Testis (tissue), 3 donors: ENCODE measurements around the gene ATP2C1. TPM values are rescaled to one million over a fixed set of nuclear protein-coding genes. Genes with fewer than 3 reads are reported as not detected.

Experiments used
- DNase-seq: peaks from one replicate; pipeline ENCODE4 v3.0.0-alpha.2; 2019
- H3K27ac ChIP-seq, 2 donors: fragments of 200-600 bp; sonication (generic); one replicate each; pipeline ENCODE4 v1.5.1; 2019
- H3K27me3 ChIP-seq: fragments of 200-600 bp; sonication (generic); one replicate; pipeline ENCODE4 v1.5.1; 2019
- H3K36me3 ChIP-seq: fragments of 200-600 bp; sonication (generic); one replicate; pipeline ENCODE4 v1.5.1; 2017; ENCODE audit warnings: low read depth; ENCODE audit errors: missing control alignments
- H3K4me1 ChIP-seq: fragments of 200-600 bp; sonication (generic); one replicate; pipeline ENCODE4 v1.5.1; 2019
- H3K4me3 ChIP-seq, 2 donors: fragments of 200-600 bp; sonication (generic); one replicate each; pipeline ENCODE4 v1.5.1; 2017 to 2019
- H3K9me3 ChIP-seq: fragments of 200-600 bp; sonication (generic); one replicate; pipeline ENCODE4 v1.5.1; 2017
- CTCF ChIP-seq, 3 experiments: fragments of 450-650 bp in 2 of 3; fragments of 200-600 bp in 1 of 3; sonication (generic) in 1 of 3; IDR thresholded peaks; one replicate each; pipeline ENCODE4 v1.5.1; 2016 to 2019; ENCODE audit warnings: antibody characterized with exemption in 3 of 3, mild to moderate bottlenecking in 2 of 3, moderate library complexity in 1 of 3
- POLR2A ChIP-seq: fragments of 450-650 bp; IDR thresholded peaks from one replicate; pipeline ENCODE4 v1.6.1; 2017; ENCODE audit warnings: antibody characterized with exemption, mild to moderate bottlenecking, moderate library complexity
- WGBS, 2 donors: methylation state at CpG; one replicate each; pipeline ENCODE4 v1.1.5; 2018; 5-methylcytosine and 5-hydroxymethylcytosine counted together
- intact Hi-C: fragments of 100-400 bp; cut with DNase I; formaldehyde crosslinking; loops from one replicate; pipeline ENCODE4 v1.15.1; 2023; ENCODE audit warnings: low total_unique reads
- polyA plus RNA-seq: library from polyadenylated mRNA; stranded (reverse); fragments of 350-450 nt; fragmentation: Illumina TruSeq; extraction: RNeasy Lipid Tissue Mini Kit (QIAGEN cat#74804); gene quantifications from one replicate; pipeline ENCODE4 v1.2.3, GENCODE V29; 2014; ENCODE audit warnings: low read depth, low replicate concordance; ENCODE audit not compliant: insufficient read depth
- total RNA-seq, 2 donors: library from RNA; depleted of rRNA; stranded (reverse); fragments of >200 nt; gene quantifications; one replicate each; pipeline ENCODE4 v1.2.3, GENCODE V29; 2016

Gene ATP2C1
- total and polyA plus RNA-seq, 3 donors from 2014 or later: 51.0 to 103 (median 88.0) TPM

GRCh38 chr3:131025539-131025938 lies 131.7 kb downstream of the ATP2C1 start:
- Histone ChIP-seq H3K4me1 (peaks cover 8% of the 10 kb centered on the region), H3K27ac (no peak overlapping the region), H3K36me3 (no peaks in the 10 kb centered on the region), H3K4me3 (no peak overlapping the region), H3K27me3 (no peaks in the 10 kb centered on the region), H3K9me3 (no peaks in the 10 kb centered on the region)
- 70 to 71% methylated on average over 1 of the region's 1 CpG for WGBS, 2 donors
- no peak for DNase-seq
- TF ChIP-seq CTCF (IDR thresholded peaks at IDR 0.05) (no peak), POLR2A (no peak)
- intact Hi-C loops: no loop called here

- peak within 1 kb of the TSS; percentile 79 to 82 for H3K27ac ChIP-seq
- DNase-seq: peak; percentile 94
- H3K27me3 ChIP-seq: no peaks in the 10 kb centered on the region
- intact Hi-C loops: no loop called here
- 0 to 2% methylated on average over 28 to 54 of the region's 56 CpGs for WGBS, 2 donors
- H3K4me1 ChIP-seq: peaks cover 8% of the 10 kb centered on the region
- H3K9me3 ChIP-seq: no peaks in the 10 kb centered on the region
- peak within 1 kb of the TSS; percentile 72 to 82 for H3K4me3 ChIP-seq
- no peaks in the 10 kb centered on the region for H3K36me3 ChIP-seq
- peak in 1 of 3 experiments; percentile 2 for TF ChIP-seq CTCF (IDR thresholded peaks at IDR 0.05)
- TF ChIP-seq POLR2A: peak; percentile 28
Observed at GRCh38 chr3:131026321-131027151, 132.7 kb downstream of the ATP2C1 start, which contains the start of the genes ASTE1 and NEK11. TSS of gene ASTE1 (minus strand) at chr3:131026825. CDS start at chr3:131025306, 1,519 bp downstream. TSS of gene NEK11 (plus strand) at chr3:131026877. CDS start at chr3:131029709, 2,832 bp downstream.

- Histone ChIP-seq H3K4me3 (no peak overlapping the region), H3K9me3 (no peaks in the 10 kb centered on the region), H3K4me1 (peaks cover 8% of the 10 kb centered on the region), H3K27ac (no peak overlapping the region), H3K36me3 (no peaks in the 10 kb centered on the region), H3K27me3 (no peaks in the 10 kb centered on the region)
- whole genome bisulfite sequencing, 2 donors: 62 to 72% methylated on average over 3 of the region's 3 CpGs
- intact Hi-C loops: no loop called here
- DNase-seq: no peak
- TF ChIP-seq CTCF (IDR thresholded peaks at IDR 0.05) (no peak), POLR2A (no peak)
Observed at GRCh38 chr3:131028844-131029243, 135.0 kb downstream of the ATP2C1 start.

GRCh38 chr3:131031660-131032059 lies 137.8 kb downstream of the ATP2C1 start:
- H3K4me3 ChIP-seq: no peak overlapping the region
- no peaks in the 10 kb centered on the region for H3K9me3 ChIP-seq
- H3K36me3 ChIP-seq: no peaks in the 10 kb centered on the region
- 64 to 78% methylated on average over 3 of the region's 3 CpGs for WGBS, 2 donors
- intact Hi-C loops: no loop called here
- H3K27me3 ChIP-seq: no peaks in the 10 kb centered on the region
- TF ChIP-seq CTCF (IDR thresholded peaks at IDR 0.05): no peak
- TF ChIP-seq POLR2A: no peak
- DNase-seq: no peak
- H3K4me1 ChIP-seq: no peaks in the 10 kb centered on the region
- H3K27ac ChIP-seq: no peak overlapping the region
